HEK293 (cell line): ENCODE data around the gene HPCAL1.

ENCODE experiments used
- CTCF ChIA-PET: fragments of 350-600 bp; formaldehyde crosslinking; extraction: SDS; loops from one replicate; lab custom pipeline; 2021; ENCODE audit warnings: antibody characterized with exemption; lab: Yijun Ruan, JAX
- POLR2A ChIA-PET: fragments of 300-600 bp; formaldehyde crosslinking; extraction: SDS; loops from one replicate; lab custom pipeline; 2020; ENCODE audit warnings: antibody characterized with exemption, inconsistent platforms; lab: Yijun Ruan, JAX
- H3K27ac ChIP-seq: fragments of 200-500 bp; sonication (Bioruptor generic); 2 replicates; pipeline ENCODE4 v1.5.1; 2014; ENCODE audit warnings: low read depth, low read length, control low read depth, inconsistent platforms; ENCODE audit errors: extremely low read depth
- H3K36me3 ChIP-seq, 2 experiments: fragments of 200-500 bp in 1 of 2; sonication (Bioruptor generic) in 1 of 2; 1 replicate in 1 of 2; 2 replicates in 1 of 2; pipeline ENCODE4 v1.5.1; 2014 to 2017; ENCODE audit warnings: inconsistent platforms in 2 of 2, low read length in 2 of 2; ENCODE audit not compliant: control insufficient read depth in 2 of 2, insufficient read depth in 1 of 2
- H3K4me1 ChIP-seq: fragments of 200-500 bp; sonication (Bioruptor generic); 2 replicates; pipeline ENCODE4 v1.5.1; 2014; ENCODE audit warnings: mild to moderate bottlenecking, low read length, inconsistent platforms; ENCODE audit not compliant: control insufficient read depth, insufficient read depth
- H3K4me3 ChIP-seq: 2 replicates; pipeline ENCODE4 v1.5.1; 2011; ENCODE audit warnings: low read depth, mild to moderate bottlenecking, control low read depth, low read length, moderate library complexity
- H3K9me3 ChIP-seq: fragments of 200-500 bp; sonication (Bioruptor generic); 2 replicates; pipeline ENCODE4 v1.5.1; 2014; ENCODE audit warnings: low read depth, low read length, inconsistent platforms; ENCODE audit not compliant: control insufficient read depth, insufficient read depth
- ATF2 ChIP-seq: fragments of 450-650 bp; formaldehyde crosslinking; IDR thresholded peaks from 2 replicates; pipeline ENCODE4 v1.5.1; 2016; ENCODE audit warnings: missing biosample characterization, missing genetic modification characterization, low read depth
- GFI1B ChIP-seq: fragments of 450-650 bp; formaldehyde crosslinking; IDR thresholded peaks from 2 replicates; pipeline ENCODE4 v1.5.1; 2016; ENCODE audit warnings: missing biosample characterization, missing genetic modification characterization
- GLIS2 ChIP-seq: fragments of 450-650 bp; formaldehyde crosslinking; IDR thresholded peaks from 2 replicates; pipeline ENCODE4 v1.5.1; 2016; ENCODE audit warnings: missing biosample characterization, missing genetic modification characterization
- REPIN1 ChIP-seq: fragments of 450-650 bp; formaldehyde crosslinking; IDR thresholded peaks from 2 replicates; pipeline ENCODE4 v1.5.1; 2017; ENCODE audit warnings: missing biosample characterization, missing genetic modification characterization, low read depth
- SALL2 ChIP-seq: fragments of 450-650 bp; formaldehyde crosslinking; IDR thresholded peaks from 2 replicates; pipeline ENCODE4 v1.5.0; 2017; ENCODE audit warnings: missing biosample characterization, mild to moderate bottlenecking, missing genetic modification characterization, borderline replicate concordance
- ZBTB17 ChIP-seq: fragments of 450-650 bp; formaldehyde crosslinking; IDR thresholded peaks from 2 replicates; pipeline ENCODE4 v1.5.1; 2016; ENCODE audit warnings: missing biosample characterization, missing genetic modification characterization
- ZIC2 ChIP-seq: fragments of 450-650 bp; formaldehyde crosslinking; IDR thresholded peaks from 2 replicates; pipeline ENCODE4 v1.5.1; 2016; ENCODE audit warnings: missing biosample characterization, missing genetic modification characterization
- ZNF10 ChIP-seq: fragments of 450-650 bp; formaldehyde crosslinking; IDR thresholded peaks from 2 replicates; pipeline ENCODE4 v1.5.1; 2017; ENCODE audit warnings: missing biosample characterization, missing genetic modification characterization
- ZNF121 ChIP-seq: fragments of 450-650 bp; formaldehyde crosslinking; IDR thresholded peaks from 2 replicates; pipeline ENCODE4 v1.5.1; 2016; ENCODE audit warnings: missing biosample characterization, missing genetic modification characterization
- ZNF138 ChIP-seq: fragments of 450-650 bp; formaldehyde crosslinking; IDR thresholded peaks from 2 replicates; pipeline ENCODE4 v1.5.1; 2016; ENCODE audit warnings: missing biosample characterization, missing genetic modification characterization, borderline replicate concordance
- ZNF18 ChIP-seq: fragments of 450-650 bp; formaldehyde crosslinking; IDR thresholded peaks from 2 replicates; pipeline ENCODE4 v1.5.1; 2016; ENCODE audit warnings: missing biosample characterization, missing genetic modification characterization
- ZNF266 ChIP-seq: fragments of 450-650 bp; formaldehyde crosslinking; IDR thresholded peaks from 2 replicates; pipeline ENCODE4 v1.5.1; 2016; ENCODE audit warnings: missing biosample characterization, missing genetic modification characterization, low read depth
- ZNF274 ChIP-seq, 2 experiments: fragments of 200-500 bp in 1 of 2; fragments of 450-650 bp in 1 of 2; sonication (Bioruptor generic) in 1 of 2; formaldehyde crosslinking in 1 of 2; IDR thresholded peaks; 2 replicates each; pipeline versions ENCODE4 v1.5.1 to v1.6.1; 2014 to 2016; ENCODE audit warnings: borderline replicate concordance in 1 of 2, inconsistent platforms in 1 of 2, low read length in 1 of 2, missing biosample characterization in 1 of 2, missing genetic modification characterization in 1 of 2
- ZNF280C ChIP-seq: fragments of 450-650 bp; formaldehyde crosslinking; IDR thresholded peaks from 2 replicates; pipeline ENCODE4 v1.5.1; 2016; ENCODE audit warnings: missing biosample characterization, missing genetic modification characterization
- ZNF302 ChIP-seq: fragments of 450-650 bp; formaldehyde crosslinking; IDR thresholded peaks from 2 replicates; pipeline ENCODE4 v1.5.1; 2016; ENCODE audit warnings: missing biosample characterization, missing genetic modification characterization, low read depth
- ZNF394 ChIP-seq: fragments of 450-650 bp; formaldehyde crosslinking; IDR thresholded peaks from 2 replicates; pipeline ENCODE4 v1.5.1; 2016; ENCODE audit warnings: missing biosample characterization, missing genetic modification characterization, mild to moderate bottlenecking, moderate library complexity, borderline replicate concordance
- ZNF510 ChIP-seq: fragments of 450-650 bp; formaldehyde crosslinking; IDR thresholded peaks from 2 replicates; pipeline ENCODE4 v1.5.1; 2018; ENCODE audit warnings: mild to moderate bottlenecking, missing genetic modification characterization, missing biosample characterization; ENCODE audit not compliant: insufficient replicate concordance
- ZNF529 ChIP-seq: fragments of 450-650 bp; formaldehyde crosslinking; IDR thresholded peaks from 2 replicates; pipeline ENCODE4 v1.5.1; 2017; ENCODE audit warnings: missing genetic modification characterization, missing biosample characterization; ENCODE audit not compliant: insufficient replicate concordance
- ZNF548 ChIP-seq: fragments of 450-650 bp; formaldehyde crosslinking; IDR thresholded peaks from 2 replicates; pipeline ENCODE4 v1.5.1; 2016; ENCODE audit warnings: missing biosample characterization, missing genetic modification characterization
- ZNF660 ChIP-seq: fragments of 450-650 bp; IDR thresholded peaks from 2 replicates; pipeline ENCODE4 v1.5.1; 2018; ENCODE audit warnings: missing biosample characterization, mild to moderate bottlenecking, missing genetic modification characterization
- ZNF707 ChIP-seq: fragments of 450-650 bp; formaldehyde crosslinking; IDR thresholded peaks from 2 replicates; pipeline ENCODE4 v1.5.1; 2016; ENCODE audit warnings: missing biosample characterization, missing genetic modification characterization
- ZSCAN18 ChIP-seq: fragments of 450-650 bp; formaldehyde crosslinking; IDR thresholded peaks from 2 replicates; pipeline ENCODE4 v1.5.1; 2016; ENCODE audit warnings: missing biosample characterization, missing genetic modification characterization
- ZSCAN30 ChIP-seq: fragments of 450-650 bp; IDR thresholded peaks from 2 replicates; pipeline ENCODE4 v1.5.1; 2018; ENCODE audit warnings: missing biosample characterization, mild to moderate bottlenecking, missing genetic modification characterization, moderate library complexity
- TF ChIP-seq, protein P1 (sequence below): fragments of 450-650 bp; IDR thresholded peaks from 2 replicates; pipeline ENCODE4 v1.5.1; 2018; ENCODE audit warnings: missing biosample characterization, mild to moderate bottlenecking, missing genetic modification characterization

Gene HPCAL1

GRCh38 chr2:10375570-10376281 lies 73.0 kb downstream of the HPCAL1 start (continued):
- no peak for TF ChIP-seq ATF2 (tag by site-specific recombination)
- peak; percentile 28; the same call in 1 of the 2 replicates for TF ChIP-seq ZNF394 (tag by site-specific recombination)
- TF ChIP-seq SALL2 (tag by site-specific recombination) = no peak
- no peak for TF ChIP-seq GFI1B (tag by site-specific recombination)
- TF ChIP-seq ZSCAN30 (tag by site-specific recombination) = no peak
- TF ChIP-seq ZNF274 (IDR thresholded peaks at IDR 0.05; ENCODE audit: low read length) = no peak
- TF ChIP-seq ZNF274 (tag by site-specific recombination; IDR thresholded peaks at IDR 0.05; ENCODE audit: borderline replicate concordance) = no peak
- TF ChIP-seq ZNF121 (tag by site-specific recombination) = no peak
- TF ChIP-seq ZNF10 (tag by site-specific recombination) = peak; percentile 52
- TF ChIP-seq ZNF510 (tag by site-specific recombination) = no peak
- TF ChIP-seq ZNF302 (tag by site-specific recombination) = no peak
- no peak for TF ChIP-seq ZNF138 (tag by site-specific recombination)
- peak; percentile 62 for TF ChIP-seq ZBTB17
- TF ChIP-seq, protein P1, sequence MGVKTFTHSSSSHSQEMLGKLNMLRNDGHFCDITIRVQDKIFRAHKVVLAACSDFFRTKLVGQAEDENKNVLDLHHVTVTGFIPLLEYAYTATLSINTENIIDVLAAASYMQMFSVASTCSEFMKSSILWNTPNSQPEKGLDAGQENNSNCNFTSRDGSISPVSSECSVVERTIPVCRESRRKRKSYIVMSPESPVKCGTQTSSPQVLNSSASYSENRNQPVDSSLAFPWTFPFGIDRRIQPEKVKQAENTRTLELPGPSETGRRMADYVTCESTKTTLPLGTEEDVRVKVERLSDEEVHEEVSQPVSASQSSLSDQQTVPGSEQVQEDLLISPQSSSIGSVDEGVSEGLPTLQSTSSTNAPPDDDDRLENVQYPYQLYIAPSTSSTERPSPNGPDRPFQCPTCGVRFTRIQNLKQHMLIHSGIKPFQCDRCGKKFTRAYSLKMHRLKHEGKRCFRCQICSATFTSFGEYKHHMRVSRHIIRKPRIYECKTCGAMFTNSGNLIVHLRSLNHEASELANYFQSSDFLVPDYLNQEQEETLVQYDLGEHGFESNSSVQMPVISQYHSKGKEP (tag by site-specific recombination) = no peak
- TF ChIP-seq ZNF266 (tag by site-specific recombination) = no peak

DNA sequence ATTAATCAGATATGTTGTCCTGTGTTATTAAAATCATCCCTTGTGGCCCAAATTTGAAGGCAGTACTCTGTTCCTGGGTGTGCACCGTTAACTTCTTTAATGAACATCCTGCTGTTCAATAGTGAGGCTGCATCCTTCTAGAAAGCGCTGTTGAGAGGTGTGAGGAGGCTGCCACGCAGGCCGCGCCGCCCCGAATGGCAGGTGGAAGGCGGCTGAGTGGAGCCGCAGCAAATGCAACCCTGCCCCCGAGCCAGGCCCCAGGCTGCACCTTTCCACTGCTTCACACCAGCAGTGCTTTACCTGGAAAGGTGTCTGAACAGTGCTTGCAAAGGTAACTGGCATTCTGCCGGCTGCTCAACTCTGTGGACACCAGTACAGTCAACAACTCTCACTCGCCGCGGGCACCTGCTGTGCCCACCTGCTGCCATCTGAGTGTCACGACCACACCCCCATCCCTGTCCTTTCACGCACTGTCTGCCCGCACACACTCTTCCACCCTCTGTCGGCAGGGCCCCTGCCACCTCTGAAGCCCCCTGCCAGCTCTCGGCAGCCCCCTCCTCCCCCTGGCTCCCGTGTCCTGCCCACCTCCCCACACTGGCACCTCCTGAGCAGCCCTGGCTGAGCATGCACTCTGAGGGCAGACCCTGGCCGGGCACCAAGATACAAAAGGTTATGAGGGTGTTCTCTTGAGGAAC lies 74.5 kb downstream of the HPCAL1 start:
- H3K4me1 ChIP-seq = 0 out of 2 replicates have a peak, but pooled peaks cover 2% of the 10 kb centered on the region
- POLR2A ChIA-PET = no interaction called here
- 0 out of 2 replicates have a peak, but pooled peaks have one; percentile 18 for TF ChIP-seq ZIC2
- TF ChIP-seq ZSCAN18 (tag by site-specific recombination) = no peak

GRCh38 chr2:10377747-10378085 lies 75.0 kb downstream of the HPCAL1 start:
- CTCF ChIA-PET = no interaction called here
- no peak for TF ChIP-seq ZNF18 (tag by site-specific recombination)
- no peak for TF ChIP-seq ZNF548 (tag by site-specific recombination)
- TF ChIP-seq GLIS2 = no peak
- no peak for TF ChIP-seq ZNF707 (tag by site-specific recombination)
- no peak for TF ChIP-seq ZNF280C
- no peak for TF ChIP-seq REPIN1 (tag by site-specific recombination)
- TF ChIP-seq ZNF660 (tag by site-specific recombination) = no peak
- TF ChIP-seq ZNF529 (tag by site-specific recombination) = no peak

More for the DNA sequence above, 74.5 kb downstream of the HPCAL1 start:
- H3K9me3 ChIP-seq = no peaks in the 10 kb centered on the region
- H3K27ac ChIP-seq = no peak overlapping the region
- H3K36me3 ChIP-seq = no peaks in the 10 kb centered on the region
- no peak overlapping the region for H3K4me3 ChIP-seq
- CTCF ChIA-PET = no interaction called here

More at GRCh38 chr2:10377747-10378085, 75.0 kb downstream of the HPCAL1 start:
- Histone ChIP-seq H3K4me1 (0 out of 2 replicates have a peak, but pooled peaks cover 2% of the 10 kb centered on the region), H3K4me3 (no peak overlapping the region), H3K9me3 (no peaks in the 10 kb centered on the region), H3K36me3 (no peaks in the 10 kb centered on the region), H3K27ac (no peak overlapping the region)
- POLR2A ChIA-PET = no interaction called here
